Measurements from ENCODE around the gene CFAP97D2. TPM values are rescaled to one million over a fixed set of nuclear protein-coding genes. Genes with fewer than 3 reads are reported as not detected.
A peak's percentile ranks its signal among the peaks of the same experiment; 100 is the strongest.
"Not testable (repeated sequence)": the region's sequence is repeated elsewhere in the genome, so short reads cannot be mapped to it uniquely, and the experiment has no call there.

The CFAP97D2 gene
- total and polyA plus RNA-seq, 5 experiments from 2014 or later, result 1.5 to 4.8 (median 2.6) TPM

- Mint-ChIP-seq H3K27me3 (no peaks in the 10 kb centered on the region), H3K4me3 (peak overlapping the region in 8 of 10 donors; percentile 45 to 78 (median 68)), H3K36me3 (peaks cover 0 to 9% (median 2%) of the 10 kb centered on the region in 3 donors), H3K27ac (peak overlapping the region in 1 of 10 donors; percentile 99), H3K4me1 (peaks cover 13 to 49% (median 48%) of the 10 kb centered on the region in 4 donors), H3K9me3 (no peaks in the 10 kb centered on the region)
- POLR2A ChIA-PET, result interaction anchor here (0.7 to 5.4 kb wide), 13 partner anchors 10 to 92 kb away, joined by 3 to 191 read pairs (median 6); partner anchors contain the start of genes CDC16 and RASA3
- DNase-seq (no peak), ATAC-seq (no peak)
These were observed 34.3 kb upstream of the CFAP97D2 start for GRCh38 chr13:114144606-114145244.

- POLR2A ChIA-PET, result interaction anchor here (1.3 to 5.4 kb wide), 11 partner anchors 9 to 91 kb away, joined by 3 to 191 read pairs (median 9); partner anchors contain the start of genes CDC16 and RASA3
- ATAC-seq, result no peak
- peak overlapping the region in 8 of 10 donors; percentile 45 to 78 (median 68) for H3K4me3 Mint-ChIP-seq
- H3K27me3 Mint-ChIP-seq, result no peaks in the 10 kb centered on the region
- no peak for DNase-seq
- peaks cover 13 to 53% (median 53%) of the 10 kb centered on the region in 4 donors for H3K4me1 Mint-ChIP-seq
- H3K27ac Mint-ChIP-seq, result peak overlapping the region in 1 of 10 donors; percentile 99
- H3K9me3 Mint-ChIP-seq, result no peaks in the 10 kb centered on the region
- peaks cover 0 to 9% (median 2%) of the 10 kb centered on the region in 3 donors for H3K36me3 Mint-ChIP-seq
These were observed 33.8 kb upstream of the CFAP97D2 start for GRCh38 chr13:114145256-114145655.

- ATAC-seq, result no peak
- H3K4me1 Mint-ChIP-seq, result peaks cover 13 to 58% (median 58%) of the 10 kb centered on the region in 4 donors
- H3K9me3 Mint-ChIP-seq, result no peaks in the 10 kb centered on the region
- H3K27ac Mint-ChIP-seq, result peak overlapping the region in 1 of 10 donors; percentile 99
- no peaks in the 10 kb centered on the region for H3K27me3 Mint-ChIP-seq
- peak overlapping the region in 8 of 10 donors; percentile 64 to 81 (median 66) for H3K4me3 Mint-ChIP-seq
- no peak for DNase-seq
- POLR2A ChIA-PET, result interaction anchor here (1.8 to 5.4 kb wide), 7 partner anchors 18 to 80 kb away, joined by 5 to 191 read pairs (median 10); partner anchors contain the start of gene RASA3
- H3K36me3 Mint-ChIP-seq, result peaks cover 0 to 9% (median 2%) of the 10 kb centered on the region in 3 donors
These were observed 33.3 kb upstream of the CFAP97D2 start for GRCh38 chr13:114145722-114146121.

GRCh38 chr13:114146173-114146572 is 32.9 kb upstream of the CFAP97D2 start:
- no peak for ATAC-seq
- Mint-ChIP-seq H3K4me1 (peaks cover 16 to 62% (median 62%) of the 10 kb centered on the region in 4 donors), H3K27me3 (no peaks in the 10 kb centered on the region), H3K27ac (peak overlapping the region in 1 of 10 donors; percentile 99), H3K36me3 (peaks cover 0 to 9% (median 2%) of the 10 kb centered on the region in 3 donors), H3K4me3 (peak overlapping the region in 9 of 10 donors; percentile 22 to 81 (median 65)), H3K9me3 (no peaks in the 10 kb centered on the region)
- no peak for DNase-seq
- POLR2A ChIA-PET, result interaction anchor here (1.8 to 5.4 kb wide), 5 partner anchors 18 to 80 kb away, joined by 5 to 191 read pairs (median 50); partner anchors contain the start of gene RASA3

GRCh38 chr13:114146629-114147028 is 32.4 kb upstream of the CFAP97D2 start:
- H3K36me3 Mint-ChIP-seq, result peaks cover 0 to 9% (median 2%) of the 10 kb centered on the region in 3 donors
- no peaks in the 10 kb centered on the region for H3K27me3 Mint-ChIP-seq
- POLR2A ChIA-PET, result interaction anchor here (1.8 to 5.4 kb wide), 5 partner anchors 18 to 80 kb away, joined by 5 to 191 read pairs (median 50); partner anchors contain the start of gene RASA3
- no peaks in the 10 kb centered on the region for H3K9me3 Mint-ChIP-seq
- DNase-seq (no peak), ATAC-seq (no peak)
- peak overlapping the region in 1 of 10 donors; percentile 99 for H3K27ac Mint-ChIP-seq
- H3K4me1 Mint-ChIP-seq, result peaks cover 19 to 67% (median 67%) of the 10 kb centered on the region in 4 donors
- peak overlapping the region in 9 of 10 donors; percentile 22 to 81 (median 64) for H3K4me3 Mint-ChIP-seq

- peak in 1 of 10 donors; percentile 89 for DNase-seq
- Mint-ChIP-seq H3K4me3 (peak overlapping the region; percentile 55 to 90 (median 83)), H3K36me3 (peaks cover 0 to 9% (median 2%) of the 10 kb centered on the region in 3 donors), H3K9me3 (no peaks in the 10 kb centered on the region), H3K27me3 (no peaks in the 10 kb centered on the region), H3K27ac (peak overlapping the region in 9 of 10 donors; percentile 97 to 100 (median 99)), H3K4me1 (peaks cover 26 to 80% (median 80%) of the 10 kb centered on the region in 4 donors)
- ATAC-seq, result peak; percentile 20 to 24
- POLR2A ChIA-PET, result interaction anchor here (0.7 to 1.6 kb wide), 29 partner anchors 8 to 105 kb away, joined by 3 to 23 read pairs (median 7); partner anchors contain the start of gene RASA3
These were observed 31.1 kb upstream of the CFAP97D2 start for GRCh38 chr13:114147803-114148520.

GRCh38 chr13:114148521-114148855 is 30.6 kb upstream of the CFAP97D2 start:
- Mint-ChIP-seq H3K4me3 (peak overlapping the region; percentile 55 to 90 (median 83)), H3K4me1 (peaks cover 31 to 86% (median 85%) of the 10 kb centered on the region in 4 donors)

GRCh38 chr13:114148886-114149285 is 30.2 kb upstream of the CFAP97D2 start:
- H3K27me3 Mint-ChIP-seq, DNase-seq, H3K9me3 Mint-ChIP-seq, ATAC-seq, H3K36me3 Mint-ChIP-seq: not testable (repeated sequence)
- H3K4me3 Mint-ChIP-seq, result peak overlapping the region; percentile 55 to 90 (median 83)
- peak overlapping the region in 9 of 10 donors; percentile 97 to 100 (median 99) for H3K27ac Mint-ChIP-seq
- peaks cover 34 to 89% (median 89%) of the 10 kb centered on the region in 4 donors for H3K4me1 Mint-ChIP-seq
- POLR2A ChIA-PET, result interaction anchor here (0.7 to 1.6 kb wide), 26 partner anchors 9 to 83 kb away, joined by 3 to 23 read pairs (median 8); partner anchors contain the start of gene RASA3

More at GRCh38 chr13:114148521-114148855, 30.6 kb upstream of the CFAP97D2 start:
- no peaks in the 10 kb centered on the region for H3K27me3 Mint-ChIP-seq
- POLR2A ChIA-PET, result interaction anchor here (0.7 to 1.6 kb wide), 29 partner anchors 8 to 105 kb away, joined by 3 to 23 read pairs (median 7); partner anchors contain the start of gene RASA3
- DNase-seq, result peak in 9 of 10 donors; percentile 65 to 98 (median 88)
- H3K27ac Mint-ChIP-seq, result peak overlapping the region in 9 of 10 donors; percentile 97 to 100 (median 99)
- H3K36me3 Mint-ChIP-seq, result peaks cover 0 to 9% (median 2%) of the 10 kb centered on the region in 3 donors
- peaks cover 0 to 5% (median 0%) of the 10 kb centered on the region in 9 donors for H3K9me3 Mint-ChIP-seq
- ATAC-seq, result peak; percentile 87 to 89

GRCh38 chr13:114149774-114150740 is 29.0 kb upstream of the CFAP97D2 start:
- peaks cover 0 to 9% (median 2%) of the 10 kb centered on the region in 3 donors for H3K36me3 Mint-ChIP-seq
- peaks cover 0 to 12% (median 0%) of the 10 kb centered on the region in 9 donors for H3K9me3 Mint-ChIP-seq
- peak overlapping the region in 9 of 10 donors; percentile 97 to 100 (median 99) for H3K27ac Mint-ChIP-seq
- POLR2A ChIA-PET, result interaction anchor here (0.6 to 4.0 kb wide), 10 partner anchors 7 to 73 kb away, joined by 3 to 27 read pairs (median 14); no protein-coding TSS in a partner anchor
- peaks cover 40 to 91% (median 89%) of the 10 kb centered on the region in 4 donors for H3K4me1 Mint-ChIP-seq
- ATAC-seq, result no peak
- DNase-seq, result no peak
- H3K27me3 Mint-ChIP-seq, result no peaks in the 10 kb centered on the region
- peak overlapping the region; percentile 65 to 90 (median 81) for H3K4me3 Mint-ChIP-seq

- Mint-ChIP-seq H3K27ac (peak overlapping the region in 9 of 10 donors; percentile 97 to 100 (median 99)), H3K4me3 (peak overlapping the region; percentile 65 to 84 (median 79)), H3K4me1 (peaks cover 38 to 82% (median 80%) of the 10 kb centered on the region in 4 donors), H3K36me3 (peaks cover 0 to 9% (median 2%) of the 10 kb centered on the region in 3 donors), H3K9me3 (peaks cover 0 to 12% (median 0%) of the 10 kb centered on the region in 9 donors), H3K27me3 (no peaks in the 10 kb centered on the region)
- POLR2A ChIA-PET, result interaction anchor here (1.0 to 4.0 kb wide), 17 partner anchors 8 to 129 kb away, joined by 3 to 27 read pairs (median 5); partner anchors contain the start of gene RASA3
- DNase-seq, result no peak
- ATAC-seq, result no peak
These were observed 28.0 kb upstream of the CFAP97D2 start for GRCh38 chr13:114151031-114151430.
